K562 (cell line): ENCODE measurements around the gene KMT2C. TPM values are rescaled to one million over a fixed set of nuclear protein-coding genes. Genes with fewer than 3 reads are reported as not detected.

Experiments
- ATAC-seq: fragments of 200-7000 bp; cut with Tn5 transposase; 3 replicates; pipeline ENCODE4 v1.9.1; 2020; ENCODE audit warnings: moderate library complexity
- BruUV-seq: library from RNA; stranded (reverse); fragments of 400-500 nt; replicated peaks from 2 replicates; lab custom pipeline; 2021; lab: Mats Ljungman, UMichigan
- CTCF ChIA-PET: fragments of 300-600 bp; formaldehyde crosslinking; extraction: SDS; loops from one replicate; lab custom pipeline; 2021; ENCODE audit warnings: low intra/inter-chr PET ratio; lab: Yijun Ruan, JAX
- POLR2A ChIA-PET: fragments of 300-600, 350-650 bp; sonication (Branson Sonifier 250); formaldehyde crosslinking; extraction: SDS; loops from one replicate; lab custom pipeline; 2021; ENCODE audit warnings: antibody characterized with exemption, inconsistent platforms; lab: Yijun Ruan, JAX
- DNase-seq, 4 experiments: peaks; one replicate each; pipeline versions ENCODE4 v3.0.0 to v3.0.0-alpha.2; 2011 to 2018; ENCODE audit warnings: low spot score in 3 of 4, mixed read lengths in 3 of 4; ENCODE audit errors: extremely low read depth in 1 of 4
- FAIRE-seq: peaks from 2 replicates; lab custom pipeline; 2011; peaks lifted over from hg19 to GRCh38; lab: Jason Lieb, UNC
- H2AFZ ChIP-seq: 2 replicates; pipeline ENCODE4 v1.6.0; 2011; ENCODE audit warnings: low read depth, low read length, control low read depth, inconsistent platforms
- H3K27ac ChIP-seq: fragments of 200-600 bp; 3 replicates; pipeline ENCODE4 v1.8.0; 2011; ENCODE audit warnings: low read depth, mild to moderate bottlenecking, control low read depth, inconsistent platforms, low read length, moderate library complexity, mixed read lengths; ENCODE audit errors: extremely low read depth
- H3K27me3 ChIP-seq, 2 experiments: fragments of 300-600 bp in 1 of 2; 2 replicates in 1 of 2; 3 replicates in 1 of 2; pipeline versions ENCODE4 v1.6.0 to v1.8.0; 2011; ENCODE audit warnings: inconsistent platforms in 2 of 2, low read length in 2 of 2, mild to moderate bottlenecking in 1 of 2, mixed read lengths in 1 of 2, moderate library complexity in 1 of 2; ENCODE audit not compliant: control insufficient read depth in 2 of 2, insufficient read depth in 2 of 2
- H3K36me3 ChIP-seq: fragments of 300-600 bp; 3 replicates; pipeline ENCODE4 v1.8.0; 2011; ENCODE audit warnings: mild to moderate bottlenecking, low read length, inconsistent platforms; ENCODE audit not compliant: control insufficient read depth, insufficient read depth
- H3K4me1 ChIP-seq, 2 experiments: fragments of 200-600 bp in 1 of 2; replicated peaks in 1 of 2; 2 replicates in 1 of 2; 3 replicates in 1 of 2; pipeline versions ENCODE4 v1.5.1 to v1.8.0; 2011; ENCODE audit warnings: inconsistent platforms in 2 of 2, low read length in 2 of 2, mild to moderate bottlenecking in 1 of 2, mixed read lengths in 1 of 2, moderate library complexity in 1 of 2; ENCODE audit not compliant: control insufficient read depth in 2 of 2, insufficient read depth in 2 of 2
- H3K4me2 ChIP-seq: 2 replicates; pipeline ENCODE4 v1.6.1; 2011; ENCODE audit warnings: low read length, control low read depth, inconsistent platforms, mixed read lengths; ENCODE audit not compliant: insufficient read depth
- H3K4me3 ChIP-seq: fragments of 200-600 bp; sonication (generic), shearing (Covaris generic); 2 replicates; pipeline ENCODE4 v1.5.1; 2016; ENCODE audit warnings: control low read depth, inconsistent platforms
- H3K79me2 ChIP-seq: fragments of 200-600 bp; 3 replicates; pipeline ENCODE4 v1.8.0; 2011; ENCODE audit warnings: low read length, inconsistent platforms; ENCODE audit not compliant: control insufficient read depth, insufficient read depth
- H3K9ac ChIP-seq, 2 experiments: 2 replicates each; pipeline versions ENCODE4 v1.6.0 to v1.6.1; 2011; ENCODE audit warnings: low read depth in 2 of 2, low read length in 2 of 2, control low read depth in 1 of 2, inconsistent platforms in 1 of 2, mild to moderate bottlenecking in 1 of 2, mixed read lengths in 1 of 2; ENCODE audit not compliant: insufficient read depth in 1 of 2
- H3K9me1 ChIP-seq: one replicate; pipeline ENCODE4 v1.6.0; 2011; ENCODE audit warnings: inconsistent platforms, mild to moderate bottlenecking, low read length, moderate library complexity; ENCODE audit not compliant: control insufficient read depth, insufficient read depth
- H3K9me3 ChIP-seq: replicated peaks from 2 replicates; pipeline ENCODE4 v1.5.1; 2011; ENCODE audit warnings: low read depth, low read length, inconsistent platforms; ENCODE audit not compliant: control insufficient read depth, insufficient read depth
- H4K20me1 ChIP-seq: replicated peaks from 2 replicates; pipeline ENCODE4 v1.6.1; 2011; ENCODE audit warnings: low read length, inconsistent platforms, mixed read lengths; ENCODE audit not compliant: control insufficient read depth, insufficient read depth
- ARID3A ChIP-seq: IDR thresholded peaks from 2 replicates; pipeline ENCODE4 v1.6.1; 2012; ENCODE audit warnings: low read depth, low read length, improper control_type of control experiment, borderline replicate concordance
- EGR1 ChIP-seq: fragments of 450-650 bp; conservative IDR thresholded peaks from 2 replicates; pipeline ENCODE4 v1.6.1; 2017; ENCODE audit warnings: mild to moderate bottlenecking
- HINFP ChIP-seq: fragments of 450-650 bp; conservative IDR thresholded peaks from 2 replicates; pipeline ENCODE4 v1.6.1; 2016; ENCODE audit warnings: missing genetic modification characterization, low read depth, mild to moderate bottlenecking, control low read depth, missing compliant biosample characterization
- KDM2B ChIP-seq: fragments of 250-450 bp; sonication (Bioruptor Pico); IDR thresholded peaks from 2 replicates; pipeline ENCODE4 v1.8.0; 2021; ENCODE audit warnings: mild to moderate bottlenecking, moderate library complexity
- NEUROD1 ChIP-seq: fragments of 150-350 bp; IDR thresholded peaks from 2 replicates; pipeline ENCODE4 v1.6.1; 2014; ENCODE audit warnings: borderline replicate concordance, low read length, low read depth; ENCODE audit not compliant: partially characterized antibody
- PRDM10 ChIP-seq: fragments of 450-650 bp; IDR thresholded peaks from 2 replicates; pipeline ENCODE4 v1.6.1; 2018; ENCODE audit not compliant: partially characterized antibody
- TBL1XR1 ChIP-seq, 2 experiments: IDR thresholded peaks; 2 replicates each; pipeline ENCODE4 v1.6.1; 2012; ENCODE audit warnings: improper control_type of control experiment in 2 of 2, low read length in 2 of 2, mild to moderate bottlenecking in 1 of 2
- VEZF1 ChIP-seq: fragments of 200-800 bp; sonication (Bioruptor generic); IDR thresholded peaks from 2 replicates; pipeline ENCODE4 v1.6.1; 2017; ENCODE audit warnings: missing genetic modification characterization, missing compliant biosample characterization
- WGBS: fragments of 100-300 bp; shearing (Covaris generic); methylation state at CpG from one replicate; pipeline ENCODE4 v1.1.6; 2016; ENCODE audit warnings: low coverage, mixed read lengths; ENCODE audit not compliant: insufficient coverage; ENCODE audit errors: missing lambda C conversion rate; 5-methylcytosine and 5-hydroxymethylcytosine counted together
- in situ Hi-C: fragments of 300-500 bp; cut with MboI; formaldehyde crosslinking; loops from 4 replicates; pipeline ENCODE4 v1.15.0; 2018; ENCODE audit warnings: inconsistent platforms, mixed read lengths
- intact Hi-C: fragments of 100-400 bp; cut with micrococcal nuclease; formaldehyde crosslinking; loops from 2 replicates; pipeline ENCODE4 v1.14.2; 2022
- polyA plus RNA-seq, 8 experiments: library from polyadenylated mRNA; depleted of rRNA in 4 of 8; stranded (reverse) in 5 of 8; unstranded in 3 of 8; fragments of >200 nt; fragmentation: Nextera tagmentation in 2 of 8; fragmentation: Illumina TruSeq in 1 of 8; extraction: Ambion mirVana in 2 of 8; extraction: Trizol in 1 of 8; gene quantifications; 2 replicates each; pipeline versions ENCODE4 v1.2.1 to v1.2.3, GENCODE V29; 2011 to 2014; ENCODE audit warnings: inconsistent platforms in 1 of 8, missing spikeins in 1 of 8
- total RNA-seq, 7 experiments: library from RNA; depleted of rRNA in 6 of 7; stranded (reverse); fragments of >200 nt in 6 of 7; fragmentation: Illumina TruSeq in 2 of 7; extraction: Trizol in 2 of 7; gene quantifications; 2 replicates each; pipeline versions ENCODE4 v1.2.1 to v1.2.3, GENCODE V29; 2011 to 2021; ENCODE audit warnings: low replicate concordance in 1 of 7

Gene KMT2C
- total and polyA plus RNA-seq, 9 of the 15 experiments (the other 6 are each of a cell fraction or from before 2014, with no cell fraction given) = 4.9 to 67.8 (median 27.1) TPM

- no peak overlapping the region for H3K4me3 ChIP-seq
- ChIA-PET CTCF (no interaction called here), POLR2A (interaction anchor here (1.0 kb wide), 1 partner anchor 13 kb away, joined by 3 read pairs; no protein-coding TSS in a partner anchor)
- H3K36me3 ChIP-seq = no peaks in the 10 kb centered on the region; the same call in 2 of the 3 replicates
- no peaks in the 10 kb centered on the region for H3K27me3 ChIP-seq
- in situ Hi-C loops = no loop called here
- H3K27ac ChIP-seq = no peak overlapping the region
- peaks cover 0 to 8% of the 10 kb centered on the region in 2 experiments; a peak in 2 of 5 replicates for H3K4me1 ChIP-seq
- peak overlapping the region in 1 of 2 experiments; percentile 26; a peak in 1 of 4 replicates for H3K9ac ChIP-seq
- no TSS peak for BruUV-seq
- H3K4me2 ChIP-seq = no peak overlapping the region; the same call in 1 of the 2 replicates
- DNase-seq (peak in 1 of 4 experiments; percentile 34), ATAC-seq (peak; percentile 62), FAIRE-seq (no peak)
- H3K9me3 ChIP-seq = no peaks in the 10 kb centered on the region
- H4K20me1 ChIP-seq = no peaks in the 10 kb centered on the region
- H3K79me2 ChIP-seq = peaks cover 91% of the 10 kb centered on the region
- 14% methylated on average over 5 of the region's 5 CpGs for WGBS
- no peak for TF ChIP-seq HINFP
- TF ChIP-seq EGR1 = peak; percentile 39
- peak; percentile 49 for TF ChIP-seq NEUROD1
- 0 out of 4 replicates have a peak, but pooled peaks of 1 of the 2 experiments have one; percentile 44 for TF ChIP-seq TBL1XR1 (IDR thresholded peaks at IDR 0.05; ENCODE audit: low read length in 2 of 2)
- TF ChIP-seq PRDM10 = peak; percentile 75
- 0 out of 2 replicates have a peak, but pooled peaks have one; percentile 37 for TF ChIP-seq ARID3A
- no peak for TF ChIP-seq KDM2B (CRISPR knock-in tag)
- peak; percentile 51; the same call in 1 of the 2 replicates for TF ChIP-seq VEZF1 (CRISPR knock-in tag)
- no peak overlapping the region for H2AFZ ChIP-seq
- intact Hi-C loops = no loop called here
- H3K9me1 ChIP-seq = no peaks in the 10 kb centered on the region
Observed at GRCh38 chr7:152411389-152411788, 24.4 kb downstream of the KMT2C start.
